Measurements from ENCODE around the gene CDK5RAP2.

GRCh38 chr9:120564589-120564988, 15.4 kb downstream of the CDK5RAP2 start:
- TF ChIP-seq POLR2A (IDR thresholded peaks at IDR 0.05) (no peak), EP300 (IDR thresholded peaks at IDR 0.05) (no peak), POLR2AphosphoS5 (IDR thresholded peaks at IDR 0.05) (no peak)
- TF ChIP-seq, protein P1, sequence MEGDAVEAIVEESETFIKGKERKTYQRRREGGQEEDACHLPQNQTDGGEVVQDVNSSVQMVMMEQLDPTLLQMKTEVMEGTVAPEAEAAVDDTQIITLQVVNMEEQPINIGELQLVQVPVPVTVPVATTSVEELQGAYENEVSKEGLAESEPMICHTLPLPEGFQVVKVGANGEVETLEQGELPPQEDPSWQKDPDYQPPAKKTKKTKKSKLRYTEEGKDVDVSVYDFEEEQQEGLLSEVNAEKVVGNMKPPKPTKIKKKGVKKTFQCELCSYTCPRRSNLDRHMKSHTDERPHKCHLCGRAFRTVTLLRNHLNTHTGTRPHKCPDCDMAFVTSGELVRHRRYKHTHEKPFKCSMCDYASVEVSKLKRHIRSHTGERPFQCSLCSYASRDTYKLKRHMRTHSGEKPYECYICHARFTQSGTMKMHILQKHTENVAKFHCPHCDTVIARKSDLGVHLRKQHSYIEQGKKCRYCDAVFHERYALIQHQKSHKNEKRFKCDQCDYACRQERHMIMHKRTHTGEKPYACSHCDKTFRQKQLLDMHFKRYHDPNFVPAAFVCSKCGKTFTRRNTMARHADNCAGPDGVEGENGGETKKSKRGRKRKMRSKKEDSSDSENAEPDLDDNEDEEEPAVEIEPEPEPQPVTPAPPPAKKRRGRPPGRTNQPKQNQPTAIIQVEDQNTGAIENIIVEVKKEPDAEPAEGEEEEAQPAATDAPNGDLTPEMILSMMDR (IDR thresholded peaks at IDR 0.05) = no peak

All from sigmoid colon (tissue), 4 donors.